Measurements from ENCODE around the gene SPTLC3. TPM values are rescaled to one million over a fixed set of nuclear protein-coding genes. Genes with fewer than 3 reads are reported as not detected.

The SPTLC3 gene
- total and polyA plus RNA-seq, 7 donors: 0.92 to 8.4 (median 4.6) TPM

DNA sequence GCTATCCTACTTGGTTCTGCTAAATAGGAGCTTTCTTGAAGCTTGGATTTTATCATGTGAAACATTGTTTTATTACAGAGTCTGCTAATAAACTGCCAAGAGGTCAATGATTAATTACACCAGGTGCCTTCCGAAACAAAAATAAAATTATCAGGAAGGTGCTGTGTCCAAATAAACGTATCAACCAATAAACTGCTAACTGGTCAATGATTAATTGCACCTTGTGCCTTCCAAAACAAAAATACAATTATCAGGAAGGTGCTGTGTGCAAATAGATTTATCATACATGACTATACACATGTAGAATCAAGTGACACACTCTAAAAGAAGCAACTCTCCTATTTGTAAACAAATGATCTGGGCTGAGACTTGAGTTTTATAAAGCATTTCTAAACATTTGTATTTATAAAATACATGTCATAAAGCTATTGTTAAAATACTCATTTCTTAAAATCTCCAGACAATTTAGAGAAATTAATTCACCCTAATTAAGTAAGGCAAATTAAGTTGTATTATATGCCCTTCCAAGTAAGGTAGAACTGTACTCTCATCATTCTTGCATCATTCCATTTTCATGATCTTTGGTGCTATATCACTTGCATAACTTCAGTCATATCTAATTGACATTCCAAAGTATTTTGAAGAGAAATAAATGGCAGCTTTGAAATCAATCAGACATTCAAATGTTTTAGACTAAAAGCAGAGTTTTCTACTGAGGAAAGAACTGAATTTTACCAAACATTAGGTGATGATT is 26.8 kb downstream of the SPTLC3 start:
- no peaks in the 10 kb centered on the region for H3K36me3 ChIP-seq
- no peak overlapping the region for H3K27ac ChIP-seq
- H3K27me3 ChIP-seq: no peaks in the 10 kb centered on the region
- no peak overlapping the region for H3K4me3 ChIP-seq
- 36 to 62% methylated on average over 2 of the region's 2 CpGs for WGBS, 2 donors
- DNase-seq: no peak
- intact Hi-C loops (cut with DNase I): no loop called here
- no peak for TF ChIP-seq POLR2AphosphoS5 (IDR thresholded peaks at IDR 0.05)
- TF ChIP-seq, protein P1, sequence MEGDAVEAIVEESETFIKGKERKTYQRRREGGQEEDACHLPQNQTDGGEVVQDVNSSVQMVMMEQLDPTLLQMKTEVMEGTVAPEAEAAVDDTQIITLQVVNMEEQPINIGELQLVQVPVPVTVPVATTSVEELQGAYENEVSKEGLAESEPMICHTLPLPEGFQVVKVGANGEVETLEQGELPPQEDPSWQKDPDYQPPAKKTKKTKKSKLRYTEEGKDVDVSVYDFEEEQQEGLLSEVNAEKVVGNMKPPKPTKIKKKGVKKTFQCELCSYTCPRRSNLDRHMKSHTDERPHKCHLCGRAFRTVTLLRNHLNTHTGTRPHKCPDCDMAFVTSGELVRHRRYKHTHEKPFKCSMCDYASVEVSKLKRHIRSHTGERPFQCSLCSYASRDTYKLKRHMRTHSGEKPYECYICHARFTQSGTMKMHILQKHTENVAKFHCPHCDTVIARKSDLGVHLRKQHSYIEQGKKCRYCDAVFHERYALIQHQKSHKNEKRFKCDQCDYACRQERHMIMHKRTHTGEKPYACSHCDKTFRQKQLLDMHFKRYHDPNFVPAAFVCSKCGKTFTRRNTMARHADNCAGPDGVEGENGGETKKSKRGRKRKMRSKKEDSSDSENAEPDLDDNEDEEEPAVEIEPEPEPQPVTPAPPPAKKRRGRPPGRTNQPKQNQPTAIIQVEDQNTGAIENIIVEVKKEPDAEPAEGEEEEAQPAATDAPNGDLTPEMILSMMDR (IDR thresholded peaks at IDR 0.05): no peak
- TF ChIP-seq EP300 (IDR thresholded peaks at IDR 0.05): no peak
- TF ChIP-seq POLR2A (IDR thresholded peaks at IDR 0.05): no peak
- H3K9me3 ChIP-seq: no peaks in the 10 kb centered on the region
- no peaks in the 10 kb centered on the region for H3K4me1 ChIP-seq

DNA sequence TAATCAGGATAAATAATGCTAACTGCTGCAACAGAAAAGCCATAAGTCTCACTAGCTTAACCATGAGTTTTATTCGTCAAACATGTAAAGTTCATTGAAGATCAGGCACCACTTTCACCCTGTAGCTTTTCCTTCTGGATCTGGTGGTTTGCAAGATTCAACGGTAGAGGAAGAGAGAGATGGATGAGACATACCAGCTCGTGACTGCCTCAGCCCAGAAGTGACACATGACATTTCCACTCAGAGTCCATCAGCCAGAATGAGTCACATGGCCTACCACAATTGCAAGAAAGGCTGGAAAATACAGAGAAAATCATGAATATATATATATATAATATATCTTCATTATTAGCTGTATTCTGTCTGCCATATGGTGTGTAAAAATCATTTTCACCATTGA is 29.0 kb downstream of the SPTLC3 start:
- Histone ChIP-seq H3K9me3 (no peaks in the 10 kb centered on the region), H3K36me3 (no peaks in the 10 kb centered on the region), H3K4me1 (no peaks in the 10 kb centered on the region), H3K27me3 (no peaks in the 10 kb centered on the region), H3K27ac (no peak overlapping the region), H3K4me3 (no peak overlapping the region)
- TF ChIP-seq, protein P1 (IDR thresholded peaks at IDR 0.05): no peak
- TF ChIP-seq EP300 (IDR thresholded peaks at IDR 0.05) (no peak), POLR2AphosphoS5 (IDR thresholded peaks at IDR 0.05) (no peak), POLR2A (IDR thresholded peaks at IDR 0.05) (no peak)
- no peak for DNase-seq
- intact Hi-C loops (cut with DNase I): no loop called here
- 89 to 92% methylated on average over 3 of the region's 3 CpGs for WGBS, 2 donors

DNA sequence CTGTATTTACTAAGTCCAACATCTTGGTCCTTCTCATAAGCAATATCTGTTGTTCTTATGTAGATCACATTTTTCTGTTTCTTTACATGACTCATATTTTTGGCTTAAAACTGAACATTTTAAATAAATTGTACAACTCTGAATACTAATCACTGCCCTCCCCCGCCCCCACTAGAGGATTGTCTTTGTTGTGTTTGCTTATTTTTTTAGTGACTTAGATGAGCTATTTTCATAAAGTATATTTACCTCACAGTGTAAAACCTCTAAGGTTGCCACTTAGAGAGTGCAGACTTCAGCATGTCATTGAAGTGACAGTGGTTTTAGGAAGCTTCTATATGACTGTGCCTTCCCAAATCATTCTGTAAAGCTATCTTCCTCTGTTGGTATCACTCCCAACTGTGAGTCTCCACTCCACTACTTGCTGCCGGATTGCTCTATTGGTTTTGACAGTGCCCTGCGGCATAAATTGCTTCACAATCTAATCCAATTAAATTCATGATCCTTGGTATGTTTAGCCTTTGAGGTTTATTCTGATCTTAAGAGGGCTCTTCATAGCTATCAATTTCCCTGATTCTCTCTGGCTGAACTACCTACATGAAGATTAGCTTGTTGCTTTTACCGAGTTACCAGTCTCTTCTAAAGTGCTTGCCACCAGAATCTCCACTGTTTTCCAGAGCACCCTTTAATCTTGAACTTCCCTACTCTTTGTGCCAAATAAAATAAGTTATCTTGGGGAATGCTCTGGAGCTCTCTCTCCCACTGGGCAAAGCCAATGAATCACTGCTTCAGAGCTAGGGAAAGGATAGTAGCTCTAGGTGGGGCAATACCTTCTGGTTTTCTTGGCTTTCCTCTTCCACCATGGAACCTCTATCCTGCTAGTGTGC is 33.0 kb downstream of the SPTLC3 start:
- Histone ChIP-seq H3K27me3 (no peaks in the 10 kb centered on the region), H3K36me3 (no peaks in the 10 kb centered on the region), H3K4me3 (no peak overlapping the region), H3K4me1 (no peaks in the 10 kb centered on the region), H3K27ac (no peak overlapping the region), H3K9me3 (no peaks in the 10 kb centered on the region)
- no peak for TF ChIP-seq POLR2AphosphoS5 (IDR thresholded peaks at IDR 0.05)
- intact Hi-C loops (cut with DNase I): no loop called here
- WGBS, 2 donors: 96 to 97% methylated on average over 4 of the region's 4 CpGs
- DNase-seq: no peak

DNA sequence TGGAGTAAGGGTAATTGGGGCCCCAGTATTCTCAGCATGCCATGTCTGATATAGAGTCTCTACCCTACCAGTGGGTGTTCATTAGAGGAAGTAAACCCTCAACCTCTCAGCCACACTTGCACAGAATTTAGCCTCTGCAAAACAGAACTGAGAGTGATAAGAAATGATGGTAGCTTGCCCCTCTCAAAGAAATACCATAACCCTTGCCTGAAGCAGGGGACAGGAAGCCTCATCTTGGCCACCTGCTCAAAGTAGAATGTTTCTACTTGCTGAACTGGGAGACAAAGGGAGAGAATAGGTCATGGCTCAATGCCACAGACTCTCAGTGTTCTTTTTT is 33.7 kb downstream of the SPTLC3 start:
- no peak for TF ChIP-seq POLR2AphosphoS5 (IDR thresholded peaks at IDR 0.05)
- TF ChIP-seq POLR2A (IDR thresholded peaks at IDR 0.05): no peak
- TF ChIP-seq, protein P1 (IDR thresholded peaks at IDR 0.05): no peak
- no peak for TF ChIP-seq EP300 (IDR thresholded peaks at IDR 0.05)
- Histone ChIP-seq H3K27me3 (no peaks in the 10 kb centered on the region), H3K9me3 (no peaks in the 10 kb centered on the region), H3K36me3 (no peaks in the 10 kb centered on the region), H3K4me3 (no peak overlapping the region), H3K4me1 (no peaks in the 10 kb centered on the region), H3K27ac (no peak overlapping the region)
- DNase-seq: no peak
- intact Hi-C loops (cut with DNase I): no loop called here

DNA sequence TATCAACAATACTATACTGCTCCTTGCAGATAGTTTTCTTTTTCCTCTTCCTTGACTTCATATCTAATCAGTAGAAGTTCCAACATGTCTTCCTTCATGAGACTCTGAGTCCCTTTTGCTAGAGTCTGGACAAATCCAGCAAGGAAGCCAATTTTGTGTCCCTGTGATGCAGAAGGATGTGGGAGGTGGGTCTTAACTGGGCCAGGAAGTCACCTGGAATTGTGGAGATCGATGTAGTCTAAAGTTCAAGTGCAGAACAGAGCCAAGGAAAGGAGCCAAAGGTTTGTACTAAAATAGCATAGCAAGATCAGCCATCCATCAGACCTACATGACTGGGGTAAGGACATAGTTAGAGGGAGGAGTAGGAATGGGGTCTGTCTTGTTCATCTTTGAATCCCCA is 37.6 kb downstream of the SPTLC3 start:
- Histone ChIP-seq H3K36me3 (no peaks in the 10 kb centered on the region), H3K27me3 (no peaks in the 10 kb centered on the region), H3K4me1 (no peaks in the 10 kb centered on the region), H3K27ac (no peak overlapping the region), H3K4me3 (no peak overlapping the region), H3K9me3 (no peaks in the 10 kb centered on the region)
- DNase-seq: no peak
- intact Hi-C loops (cut with DNase I): no loop called here
- 68 to 89% methylated on average over 1 of the region's 1 CpG for WGBS, 2 donors
- no peak for TF ChIP-seq POLR2AphosphoS5 (IDR thresholded peaks at IDR 0.05)
- TF ChIP-seq, protein P1 (IDR thresholded peaks at IDR 0.05): no peak
- TF ChIP-seq POLR2A (IDR thresholded peaks at IDR 0.05): no peak
- TF ChIP-seq EP300 (IDR thresholded peaks at IDR 0.05): no peak

Data from sigmoid colon (tissue), 7 donors.